T-cell (primary cell): ENCODE results near the gene RPS6KA2. TPM values are rescaled to one million over a fixed set of nuclear protein-coding genes. Genes with fewer than 3 reads are reported as not detected.

ENCODE experiments used
- ATAC-seq, 4 experiments: fragments of 200-7000 bp in 3 of 4; fragments of 150-1000 bp in 1 of 4; cut with Tn5 transposase; replicated peaks in 1 of 4; 1 replicate in 3 of 4; 2 replicates in 1 of 4; pipeline ENCODE4 v1.10.0; 2021; ENCODE audit warnings: moderate library complexity in 3 of 4, mild to moderate bottlenecking in 2 of 4, moderate number of reproducible peaks in 1 of 4
- CTCF ChIA-PET, 2 donors: fragments of 300-600 bp; sonication (Branson Sonifier 250); formaldehyde crosslinking; loops; one replicate each; lab custom pipeline; 2022; ENCODE audit warnings: antibody characterized with exemption in 2 of 2; lab: Charles Lee
- POLR2A ChIA-PET, 2 donors: fragments of 300-600 bp; sonication (Branson Sonifier 250); formaldehyde crosslinking; loops; one replicate each; lab custom pipeline; 2022; ENCODE audit warnings: antibody characterized with exemption in 2 of 2; lab: Charles Lee
- DNase-seq, 35 experiments: peaks; one replicate each; pipeline versions ENCODE4 v3.0.0 to v3.0.0-alpha.2; 2013 to 2023
- H3K27ac ChIP-seq: one replicate; pipeline ENCODE4 v1.5.1; 2013; ENCODE audit warnings: low read length
- H3K27me3 ChIP-seq, 2 experiments: replicated peaks in 1 of 2; 1 replicate in 1 of 2; 2 replicates in 1 of 2; pipeline versions ENCODE4 v1.6.1 to v1.7.0; 2013; ENCODE audit warnings: low read length in 1 of 2, mixed read lengths in 1 of 2; ENCODE audit not compliant: control insufficient read depth in 2 of 2, insufficient read depth in 2 of 2; ENCODE audit errors: extremely low read depth in 1 of 2
- H3K36me3 ChIP-seq, 2 donors: 1 replicate in 1 of 2; 2 replicates in 1 of 2; pipeline versions ENCODE4 v1.6.1 to v1.7.0; 2013; ENCODE audit warnings: low read length in 1 of 2; ENCODE audit not compliant: control insufficient read depth in 2 of 2, insufficient read depth in 1 of 2; ENCODE audit errors: extremely low read depth in 1 of 2
- H3K4me1 ChIP-seq, 2 experiments: 1 replicate in 1 of 2; 2 replicates in 1 of 2; pipeline versions ENCODE4 v1.6.1 to v1.7.0; 2013; ENCODE audit warnings: low read length in 2 of 2, mixed read lengths in 1 of 2; ENCODE audit not compliant: insufficient read depth in 2 of 2, control insufficient read depth in 1 of 2; ENCODE audit errors: extremely low read depth in 1 of 2
- H3K4me3 ChIP-seq, 2 donors: 1 replicate in 1 of 2; 2 replicates in 1 of 2; pipeline versions ENCODE4 v1.5.1 to v1.7.0; 2013; ENCODE audit warnings: mild to moderate bottlenecking in 2 of 2, low read length in 1 of 2, moderate library complexity in 1 of 2; ENCODE audit not compliant: control insufficient read depth in 1 of 2; ENCODE audit errors: extremely low read depth in 1 of 2
- H3K9me3 ChIP-seq: 2 replicates; pipeline ENCODE4 v1.7.0; 2013
- H3K27ac Mint-ChIP-seq, 2 donors: one replicate each; pipeline ENCODE4 v1.8.0; 2020 to 2021; ENCODE audit warnings: mild to moderate bottlenecking in 2 of 2, mixed read lengths in 2 of 2
- H3K27me3 Mint-ChIP-seq, 2 donors: one replicate each; pipeline ENCODE4 v1.8.0; 2021 to 2022; ENCODE audit warnings: mixed read lengths in 2 of 2
- H3K36me3 Mint-ChIP-seq: one replicate; pipeline ENCODE4 v1.8.0; 2021; ENCODE audit warnings: mixed read lengths
- H3K4me1 Mint-ChIP-seq, 3 donors: one replicate each; pipeline ENCODE4 v1.8.0; 2020 to 2022; ENCODE audit warnings: mixed read lengths in 3 of 3, mild to moderate bottlenecking in 1 of 3
- H3K4me3 Mint-ChIP-seq, 3 donors: one replicate each; pipeline ENCODE4 v1.8.0; 2020 to 2022; ENCODE audit warnings: mild to moderate bottlenecking in 3 of 3, mixed read lengths in 3 of 3, moderate library complexity in 3 of 3
- H3K9me3 Mint-ChIP-seq, 3 donors: one replicate each; pipeline ENCODE4 v1.8.0; 2020 to 2022; ENCODE audit warnings: mixed read lengths in 3 of 3
- WGBS: methylation state at CpG from one replicate; pipeline ENCODE4 v1.1.5; 2013; ENCODE audit warnings: missing lambda C conversion rate; ENCODE audit not compliant: insufficient coverage; 5-methylcytosine and 5-hydroxymethylcytosine counted together
- total RNA-seq, 35 experiments: library from RNA in 6 of 35; stranded (reverse) in 6 of 35; fragments of 120-200 nt in 1 of 35; gene quantifications; one replicate each; pipeline versions ENCODE4 v1.2.1 to v1.2.4 and lab custom pipeline; 2013 to 2026

The RPS6KA2 gene
- total RNA-seq, 5 donors from 2014 or later (not counting 1 experiment from before 2014, with no cell fraction given) = 4.1 to 21.5 (median 12.4) TPM

DNA sequence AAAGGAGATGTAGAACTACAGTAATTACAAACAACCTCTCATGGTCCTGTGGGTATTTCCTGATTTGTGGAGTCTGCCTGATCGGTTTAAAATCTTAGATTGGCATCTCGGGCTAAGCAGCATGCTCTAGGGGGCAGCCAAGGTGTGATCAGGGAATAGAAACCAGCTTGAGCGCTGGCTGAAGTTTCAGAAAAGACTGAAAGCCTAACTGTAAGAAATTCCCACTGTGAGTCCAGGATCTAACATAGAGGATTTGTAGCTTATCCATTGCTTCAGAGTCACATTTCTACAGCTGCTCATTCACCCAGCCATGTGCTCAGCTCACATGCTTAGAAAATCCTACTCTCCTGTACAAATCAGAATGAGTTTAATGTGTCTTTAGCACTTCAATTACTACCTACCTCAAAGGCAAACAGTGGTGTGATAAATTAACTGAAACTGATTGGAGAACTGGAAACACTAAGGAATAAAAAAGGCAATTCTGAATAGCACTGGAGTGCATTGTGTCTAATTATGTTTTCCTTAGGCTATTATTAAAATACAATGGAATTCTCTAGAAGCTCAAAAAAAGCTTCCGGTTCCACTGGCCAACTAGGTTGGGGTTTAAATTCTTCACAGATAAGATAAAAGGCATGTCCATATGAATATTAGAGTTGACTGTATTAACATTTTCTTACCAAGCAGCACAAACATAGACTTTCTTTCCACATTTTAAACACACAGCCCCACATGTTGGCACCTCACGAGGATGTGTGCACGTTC, 170.5 kb downstream of the RPS6KA2 start:
- 53% methylated on average over 2 of the region's 6 CpGs for WGBS
- Mint-ChIP-seq H3K4me1 (peaks cover 0 to 4% (median 2%) of the 10 kb centered on the region in 3 donors), H3K36me3 (peaks cover 15% of the 10 kb centered on the region), H3K27me3 (no peaks in the 10 kb centered on the region), H3K27ac (no peak overlapping the region), H3K9me3 (peaks cover 0 to 5% (median 0%) of the 10 kb centered on the region in 3 donors), H3K4me3 (no peak overlapping the region)
- ChIA-PET POLR2A (no interaction called here), CTCF (interaction anchor here (0.6 to 1.0 kb wide), 3 partner anchors 14 to 171 kb away, joined by 3 to 5 read pairs (median 3); no protein-coding TSS in a partner anchor)
- DNase-seq = peak in 5 of 35 experiments; percentile 13 to 44 (median 20)
- Histone ChIP-seq H3K4me1 (no peaks in the 10 kb centered on the region), H3K27me3 (no peaks in the 10 kb centered on the region), H3K4me3 (no peak overlapping the region), H3K36me3 (no peaks in the 10 kb centered on the region), H3K9me3 (no peaks in the 10 kb centered on the region), H3K27ac (no peak overlapping the region)
- ATAC-seq = peak in 2 of 4 experiments; percentile 27 to 42

- ATAC-seq = no peak
- Histone ChIP-seq H3K27me3 (no peaks in the 10 kb centered on the region), H3K36me3 (no peaks in the 10 kb centered on the region), H3K4me3 (no peak overlapping the region), H3K27ac (no peak overlapping the region), H3K9me3 (no peaks in the 10 kb centered on the region), H3K4me1 (no peaks in the 10 kb centered on the region)
- no peak overlapping the region for H3K4me3 Mint-ChIP-seq
- H3K36me3 Mint-ChIP-seq = peaks cover 15% of the 10 kb centered on the region
- WGBS = 93% methylated on average over 16 of the region's 25 CpGs
- CTCF ChIA-PET = no interaction called here
- peaks cover 0 to 2% (median 2%) of the 10 kb centered on the region in 3 donors for H3K4me1 Mint-ChIP-seq
- POLR2A ChIA-PET = no interaction called here
- DNase-seq = no peak
- no peaks in the 10 kb centered on the region for H3K27me3 Mint-ChIP-seq
- H3K9me3 Mint-ChIP-seq = peaks cover 0 to 5% (median 0%) of the 10 kb centered on the region in 3 donors
- no peak overlapping the region for H3K27ac Mint-ChIP-seq
Observed at GRCh38 chr6:166454692-166455515, 172.1 kb downstream of the RPS6KA2 start.

DNA sequence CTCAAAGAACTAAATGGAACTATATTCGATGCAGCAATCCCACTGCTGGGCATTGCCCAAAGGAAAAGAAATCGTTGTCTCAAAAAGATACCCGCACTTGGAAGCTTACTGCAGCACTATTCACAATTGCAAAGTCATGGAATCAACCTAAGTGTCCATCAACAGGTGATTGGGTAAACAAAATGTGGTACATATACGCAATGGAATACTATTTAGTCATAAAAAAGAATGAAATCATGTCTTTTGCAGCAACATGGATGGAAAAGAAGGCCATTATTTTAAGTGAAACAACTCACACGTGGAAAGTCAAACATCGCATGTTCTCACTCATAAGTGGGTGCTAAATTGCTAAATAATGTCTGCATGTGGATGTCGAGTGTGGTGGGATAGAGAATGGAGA, 173.4 kb downstream of the RPS6KA2 start:
- Histone ChIP-seq H3K4me3 (no peak overlapping the region), H3K4me1 (no peaks in the 10 kb centered on the region), H3K27me3 (no peaks in the 10 kb centered on the region), H3K9me3 (no peaks in the 10 kb centered on the region), H3K27ac (no peak overlapping the region), H3K36me3 (peaks cover 0 to 2% of the 10 kb centered on the region in 2 donors)
- Mint-ChIP-seq H3K4me1 (peaks cover 0 to 2% (median 2%) of the 10 kb centered on the region in 3 donors), H3K27me3 (no peaks in the 10 kb centered on the region), H3K36me3 (peaks cover 14% of the 10 kb centered on the region), H3K27ac (no peak overlapping the region), H3K4me3 (no peak overlapping the region), H3K9me3 (peaks cover 0 to 5% (median 0%) of the 10 kb centered on the region in 3 donors)
- ChIA-PET POLR2A (no interaction called here), CTCF (interaction anchor here in 1 of 2 donors (0.6 kb wide), 1 partner anchor 14 kb away, joined by 3 read pairs; no protein-coding TSS in a partner anchor)
- DNase-seq (no peak), ATAC-seq (no peak)
- WGBS = 100% methylated on average over 3 of the region's 7 CpGs

GRCh38 chr6:166450167-166450873, 176.7 kb downstream of the RPS6KA2 start:
- Mint-ChIP-seq H3K4me1 (no peaks in the 10 kb centered on the region), H3K27ac (no peak overlapping the region), H3K36me3 (peaks cover 19% of the 10 kb centered on the region), H3K27me3 (no peaks in the 10 kb centered on the region), H3K9me3 (no peaks in the 10 kb centered on the region), H3K4me3 (no peak overlapping the region)
- H3K36me3 ChIP-seq = peaks cover 0 to 5% of the 10 kb centered on the region in 2 donors
- no peak for DNase-seq
- no peak overlapping the region for H3K4me3 ChIP-seq
- H3K27me3 ChIP-seq = no peaks in the 10 kb centered on the region
- ATAC-seq = no peak
- H3K4me1 ChIP-seq = no peaks in the 10 kb centered on the region
- no peaks in the 10 kb centered on the region for H3K9me3 ChIP-seq
- WGBS = 92% methylated on average over 5 of the region's 5 CpGs
- ChIA-PET CTCF (no interaction called here), POLR2A (no interaction called here)
- H3K27ac ChIP-seq = no peak overlapping the region

GRCh38 chr6:166449641-166450040, 177.4 kb downstream of the RPS6KA2 start:
- Histone ChIP-seq H3K27ac (no peak overlapping the region), H3K27me3 (no peaks in the 10 kb centered on the region), H3K9me3 (no peaks in the 10 kb centered on the region), H3K4me3 (no peak overlapping the region), H3K36me3 (peaks cover 0 to 5% of the 10 kb centered on the region in 2 donors), H3K4me1 (no peaks in the 10 kb centered on the region)
- no peak for ATAC-seq
- no peak overlapping the region for H3K27ac Mint-ChIP-seq
- peaks cover 19% of the 10 kb centered on the region for H3K36me3 Mint-ChIP-seq
- H3K4me1 Mint-ChIP-seq = no peaks in the 10 kb centered on the region
- no peaks in the 10 kb centered on the region for H3K9me3 Mint-ChIP-seq
- no peak overlapping the region for H3K4me3 Mint-ChIP-seq
- CTCF ChIA-PET = no interaction called here
- WGBS = 91% methylated on average over 8 of the region's 9 CpGs
- DNase-seq = no peak
- no peaks in the 10 kb centered on the region for H3K27me3 Mint-ChIP-seq
- POLR2A ChIA-PET = no interaction called here

GRCh38 chr6:166449036-166449435, 178.0 kb downstream of the RPS6KA2 start:
- H3K27ac Mint-ChIP-seq = no peak overlapping the region

More at GRCh38 chr6:166449036-166449435, 178.0 kb downstream of the RPS6KA2 start:
- Mint-ChIP-seq H3K36me3 (peaks cover 22% of the 10 kb centered on the region), H3K9me3 (no peaks in the 10 kb centered on the region), H3K27me3 (no peaks in the 10 kb centered on the region), H3K4me1 (no peaks in the 10 kb centered on the region), H3K4me3 (no peak overlapping the region)
- Histone ChIP-seq H3K27ac (no peak overlapping the region), H3K4me1 (no peaks in the 10 kb centered on the region), H3K36me3 (peaks cover 0 to 5% of the 10 kb centered on the region in 2 donors), H3K27me3 (no peaks in the 10 kb centered on the region), H3K9me3 (no peaks in the 10 kb centered on the region), H3K4me3 (no peak overlapping the region)
- ATAC-seq (no peak), DNase-seq (no peak)
- POLR2A ChIA-PET = no interaction called here
- CTCF ChIA-PET = no interaction called here
- WGBS = 80% methylated on average over 4 of the region's 7 CpGs
